Fibroblast of villous mesenchyme (primary cell): ENCODE results near the gene MYO3B. TPM values are rescaled to one million over a fixed set of nuclear protein-coding genes. Genes with fewer than 3 reads are reported as not detected.
"Not testable (repeated sequence)": the region's sequence is repeated elsewhere in the genome, so short reads cannot be mapped to it uniquely, and the experiment has no call there.

ENCODE experiments used
- DNase-seq: peaks from one replicate; pipeline ENCODE4 v3.0.0-alpha.2; 2010; ENCODE audit warnings: low read depth
- H3K4me3 ChIP-seq: 2 replicates; pipeline ENCODE4 v1.5.1; 2011; ENCODE audit warnings: low read depth, mild to moderate bottlenecking, low read length
- CTCF ChIP-seq: IDR thresholded peaks from 2 replicates; pipeline ENCODE4 v1.5.1; 2012; ENCODE audit warnings: low read depth, mild to moderate bottlenecking, low read length; ENCODE audit not compliant: insufficient read depth
- total RNA-seq: library from RNA; depleted of rRNA; stranded (reverse); fragments of >200 nt; gene quantifications from 2 replicates; pipeline ENCODE4 v1.2.3, GENCODE V29; 2012

Gene MYO3B
- total RNA-seq, 1 donor, result under 0.01 TPM

GRCh38 chr2:170340693-170341068 lies 162.7 kb downstream of the MYO3B start:
- no peak for TF ChIP-seq CTCF
- no peak overlapping the region for H3K4me3 ChIP-seq
- DNase-seq, result no peak

GRCh38 chr2:170341684-170342623 lies 164.0 kb downstream of the MYO3B start:
- no peak for TF ChIP-seq CTCF
- H3K4me3 ChIP-seq, result no peak overlapping the region
- DNase-seq, result no peak

- no peak for TF ChIP-seq CTCF
- DNase-seq, result no peak
- H3K4me3 ChIP-seq, result no peak overlapping the region
These were observed 166.9 kb downstream of the MYO3B start for GRCh38 chr2:170344663-170345346.

GRCh38 chr2:170345607-170346006 lies 167.7 kb downstream of the MYO3B start:
- DNase-seq, result no peak
- no peak overlapping the region for H3K4me3 ChIP-seq
- no peak for TF ChIP-seq CTCF

DNA sequence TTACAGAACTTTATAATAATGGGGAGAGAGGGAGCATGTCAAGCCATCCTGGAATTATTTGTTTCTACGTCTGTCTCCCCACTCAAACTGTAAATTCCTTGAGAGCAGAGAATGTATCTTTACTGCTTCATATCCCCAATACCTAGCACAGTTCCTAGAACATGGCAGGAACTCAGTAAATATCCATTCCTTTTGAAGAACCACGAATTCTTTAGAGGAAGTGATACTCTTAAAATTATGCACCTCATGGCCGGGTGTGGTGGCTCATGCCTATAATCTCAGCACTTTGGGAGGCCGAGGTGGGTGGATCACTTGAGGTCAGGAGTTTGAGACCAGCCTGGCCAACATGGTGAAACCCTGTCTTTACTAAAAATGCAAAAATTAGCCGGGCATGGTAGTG lies 171.3 kb downstream of the MYO3B start:
- DNase-seq, H3K4me3 ChIP-seq: not testable (repeated sequence)

DNA sequence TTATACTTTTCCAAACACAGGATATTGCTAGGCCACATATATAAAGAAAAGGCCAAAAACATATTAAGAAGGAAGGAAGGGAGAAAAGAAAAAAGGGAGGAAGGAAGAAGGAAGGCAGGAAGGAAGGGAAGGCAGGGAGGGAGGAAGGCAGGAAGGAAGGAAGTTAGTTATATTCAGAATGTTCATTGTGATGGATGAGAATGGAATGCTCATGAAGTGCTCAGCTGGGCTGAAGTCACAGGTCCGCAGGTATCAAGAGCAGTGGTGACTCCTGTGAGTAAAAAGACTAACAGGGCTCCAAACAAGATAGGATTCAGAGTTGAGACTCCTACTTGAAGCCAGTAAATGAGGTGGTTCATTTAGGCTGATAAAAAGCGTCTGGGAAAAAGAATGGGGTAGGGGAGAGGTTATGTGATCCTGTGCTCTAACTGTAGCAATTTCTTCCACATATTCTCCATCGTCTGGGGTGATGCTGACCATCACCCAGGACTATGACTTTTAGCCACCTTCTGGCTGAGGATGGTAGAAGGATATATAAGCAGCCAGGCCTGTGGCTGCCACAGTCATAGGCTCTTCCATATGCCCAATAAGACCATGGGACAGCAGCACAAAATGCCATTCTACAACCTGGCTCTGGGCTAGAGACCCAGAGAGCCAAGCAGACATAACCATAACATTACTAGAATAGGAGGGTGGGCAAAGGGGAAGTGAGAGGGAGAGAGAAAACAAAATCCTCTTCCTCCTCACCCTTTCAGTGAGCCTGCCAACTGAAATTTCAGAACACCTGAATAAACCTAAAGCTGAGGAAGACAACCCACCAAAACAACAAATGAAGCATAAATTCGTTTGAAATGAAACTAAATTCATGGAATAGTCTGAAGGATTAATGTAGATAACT lies 173.2 kb downstream of the MYO3B start:
- no peak for TF ChIP-seq CTCF
- no peak overlapping the region for H3K4me3 ChIP-seq
- DNase-seq, result no peak
